K562 (cell line): ENCODE measurements around the gene CSMD2. TPM values are rescaled to one million over a fixed set of nuclear protein-coding genes. Genes with fewer than 3 reads are reported as not detected.
A peak's percentile ranks its signal among the peaks of the same experiment; 100 is the strongest.

Experiments
- ATAC-seq: fragments of 200-7000 bp; cut with Tn5 transposase; 3 replicates; pipeline ENCODE4 v1.9.1; 2020; ENCODE audit warnings: moderate library complexity
- BruUV-seq: library from RNA; stranded (reverse); fragments of 400-500 nt; replicated peaks from 2 replicates; lab custom pipeline; 2021; lab: Mats Ljungman, UMichigan
- CTCF ChIA-PET: fragments of 300-600 bp; formaldehyde crosslinking; extraction: SDS; loops from one replicate; lab custom pipeline; 2021; ENCODE audit warnings: low intra/inter-chr PET ratio; lab: Yijun Ruan, JAX
- POLR2A ChIA-PET: fragments of 300-600, 350-650 bp; sonication (Branson Sonifier 250); formaldehyde crosslinking; extraction: SDS; loops from one replicate; lab custom pipeline; 2021; ENCODE audit warnings: antibody characterized with exemption, inconsistent platforms; lab: Yijun Ruan, JAX
- DNase-seq, 4 experiments: peaks; one replicate each; pipeline versions ENCODE4 v3.0.0 to v3.0.0-alpha.2; 2011 to 2018; ENCODE audit warnings: low spot score in 3 of 4, mixed read lengths in 3 of 4; ENCODE audit errors: extremely low read depth in 1 of 4
- FAIRE-seq: peaks from 2 replicates; lab custom pipeline; 2011; peaks lifted over from hg19 to GRCh38; lab: Jason Lieb, UNC
- H2AFZ ChIP-seq: 2 replicates; pipeline ENCODE4 v1.6.0; 2011; ENCODE audit warnings: low read depth, low read length, control low read depth, inconsistent platforms
- H3K27ac ChIP-seq: fragments of 200-600 bp; 3 replicates; pipeline ENCODE4 v1.8.0; 2011; ENCODE audit warnings: low read depth, mild to moderate bottlenecking, control low read depth, inconsistent platforms, low read length, moderate library complexity, mixed read lengths; ENCODE audit errors: extremely low read depth
- H3K27me3 ChIP-seq, 2 experiments: fragments of 300-600 bp in 1 of 2; 2 replicates in 1 of 2; 3 replicates in 1 of 2; pipeline versions ENCODE4 v1.6.0 to v1.8.0; 2011; ENCODE audit warnings: inconsistent platforms in 2 of 2, low read length in 2 of 2, mild to moderate bottlenecking in 1 of 2, mixed read lengths in 1 of 2, moderate library complexity in 1 of 2; ENCODE audit not compliant: control insufficient read depth in 2 of 2, insufficient read depth in 2 of 2
- H3K36me3 ChIP-seq: fragments of 300-600 bp; 3 replicates; pipeline ENCODE4 v1.8.0; 2011; ENCODE audit warnings: mild to moderate bottlenecking, low read length, inconsistent platforms; ENCODE audit not compliant: control insufficient read depth, insufficient read depth
- H3K4me1 ChIP-seq, 2 experiments: fragments of 200-600 bp in 1 of 2; replicated peaks in 1 of 2; 2 replicates in 1 of 2; 3 replicates in 1 of 2; pipeline versions ENCODE4 v1.5.1 to v1.8.0; 2011; ENCODE audit warnings: inconsistent platforms in 2 of 2, low read length in 2 of 2, mild to moderate bottlenecking in 1 of 2, mixed read lengths in 1 of 2, moderate library complexity in 1 of 2; ENCODE audit not compliant: control insufficient read depth in 2 of 2, insufficient read depth in 2 of 2
- H3K4me2 ChIP-seq: 2 replicates; pipeline ENCODE4 v1.6.1; 2011; ENCODE audit warnings: low read length, control low read depth, inconsistent platforms, mixed read lengths; ENCODE audit not compliant: insufficient read depth
- H3K4me3 ChIP-seq: fragments of 200-600 bp; sonication (generic), shearing (Covaris generic); 2 replicates; pipeline ENCODE4 v1.5.1; 2016; ENCODE audit warnings: control low read depth, inconsistent platforms
- H3K79me2 ChIP-seq: fragments of 200-600 bp; 3 replicates; pipeline ENCODE4 v1.8.0; 2011; ENCODE audit warnings: low read length, inconsistent platforms; ENCODE audit not compliant: control insufficient read depth, insufficient read depth
- H3K9ac ChIP-seq, 2 experiments: 2 replicates each; pipeline versions ENCODE4 v1.6.0 to v1.6.1; 2011; ENCODE audit warnings: low read depth in 2 of 2, low read length in 2 of 2, control low read depth in 1 of 2, inconsistent platforms in 1 of 2, mild to moderate bottlenecking in 1 of 2, mixed read lengths in 1 of 2; ENCODE audit not compliant: insufficient read depth in 1 of 2
- H3K9me1 ChIP-seq: one replicate; pipeline ENCODE4 v1.6.0; 2011; ENCODE audit warnings: inconsistent platforms, mild to moderate bottlenecking, low read length, moderate library complexity; ENCODE audit not compliant: control insufficient read depth, insufficient read depth
- H3K9me3 ChIP-seq: replicated peaks from 2 replicates; pipeline ENCODE4 v1.5.1; 2011; ENCODE audit warnings: low read depth, low read length, inconsistent platforms; ENCODE audit not compliant: control insufficient read depth, insufficient read depth
- H4K20me1 ChIP-seq: replicated peaks from 2 replicates; pipeline ENCODE4 v1.6.1; 2011; ENCODE audit warnings: low read length, inconsistent platforms, mixed read lengths; ENCODE audit not compliant: control insufficient read depth, insufficient read depth
- BRD9 ChIP-seq: fragments of 450-650 bp; IDR thresholded peaks from 2 replicates; pipeline ENCODE4 v1.6.1; 2018; ENCODE audit warnings: low read depth; ENCODE audit not compliant: partially characterized antibody
- DDX20 ChIP-seq: fragments of 450-650 bp; IDR thresholded peaks from 2 replicates; pipeline ENCODE4 v1.6.1; 2016; ENCODE audit warnings: missing genetic modification characterization, low read depth, mild to moderate bottlenecking, missing compliant biosample characterization, moderate library complexity
- EP300 ChIP-seq: IDR thresholded peaks from 2 replicates; pipeline ENCODE4 v1.6.1; 2012; ENCODE audit warnings: low read length, improper control_type of control experiment
- EWSR1 ChIP-seq: fragments of 450-650 bp; IDR thresholded peaks from 2 replicates; pipeline ENCODE4 v1.6.1; 2018; ENCODE audit warnings: borderline replicate concordance, mild to moderate bottlenecking, low read depth, moderate library complexity; ENCODE audit not compliant: partially characterized antibody
- ILF3 ChIP-seq: fragments of 450-650 bp; IDR thresholded peaks from 2 replicates; pipeline ENCODE4 v1.6.1; 2018; ENCODE audit warnings: antibody characterized with exemption, mild to moderate bottlenecking, moderate library complexity, borderline replicate concordance
- MEF2D ChIP-seq: conservative IDR thresholded peaks from 2 replicates; pipeline ENCODE4 v1.6.1; 2016; ENCODE audit warnings: low read depth, missing genetic modification characterization, missing compliant biosample characterization
- NCOA4 ChIP-seq: fragments of 450-650 bp; IDR thresholded peaks from 2 replicates; pipeline ENCODE4 v1.6.1; 2018; ENCODE audit warnings: mild to moderate bottlenecking; ENCODE audit not compliant: partially characterized antibody
- SP1 ChIP-seq: sonication (generic); formaldehyde crosslinking; IDR thresholded peaks from 2 replicates; pipeline ENCODE4 v1.8.1; 2022; ENCODE audit warnings: mild to moderate bottlenecking, missing genetic modification reagents
- ZFP36 ChIP-seq: fragments of 150-350 bp; IDR thresholded peaks from 2 replicates; pipeline ENCODE4 v1.6.1; 2018; ENCODE audit warnings: low read length, low read depth; ENCODE audit not compliant: partially characterized antibody
- ZHX1 ChIP-seq: fragments of 150-350 bp; conservative IDR thresholded peaks from 2 replicates; pipeline ENCODE4 v1.6.1; 2014; ENCODE audit warnings: low read length
- ZNF3 ChIP-seq: fragments of 250-450 bp; sonication (Bioruptor Pico); IDR thresholded peaks from 2 replicates; pipeline ENCODE4 v1.5.0; 2021; ENCODE audit warnings: mild to moderate bottlenecking, moderate library complexity
- WGBS: fragments of 100-300 bp; shearing (Covaris generic); methylation state at CpG from one replicate; pipeline ENCODE4 v1.1.6; 2016; ENCODE audit warnings: low coverage, mixed read lengths; ENCODE audit not compliant: insufficient coverage; ENCODE audit errors: missing lambda C conversion rate; 5-methylcytosine and 5-hydroxymethylcytosine counted together
- in situ Hi-C: fragments of 300-500 bp; cut with MboI; formaldehyde crosslinking; loops from 4 replicates; pipeline ENCODE4 v1.15.0; 2018; ENCODE audit warnings: inconsistent platforms, mixed read lengths
- intact Hi-C: fragments of 100-400 bp; cut with micrococcal nuclease; formaldehyde crosslinking; loops from 2 replicates; pipeline ENCODE4 v1.14.2; 2022
- polyA plus RNA-seq, 8 experiments: library from polyadenylated mRNA; depleted of rRNA in 4 of 8; stranded (reverse) in 5 of 8; unstranded in 3 of 8; fragments of >200 nt; fragmentation: Nextera tagmentation in 2 of 8; fragmentation: Illumina TruSeq in 1 of 8; extraction: Ambion mirVana in 2 of 8; extraction: Trizol in 1 of 8; gene quantifications; 2 replicates each; pipeline versions ENCODE4 v1.2.1 to v1.2.3, GENCODE V29; 2011 to 2014; ENCODE audit warnings: inconsistent platforms in 1 of 8, missing spikeins in 1 of 8
- total RNA-seq, 7 experiments: library from RNA; depleted of rRNA in 6 of 7; stranded (reverse); fragments of >200 nt in 6 of 7; fragmentation: Illumina TruSeq in 2 of 7; extraction: Trizol in 2 of 7; gene quantifications; 2 replicates each; pipeline versions ENCODE4 v1.2.1 to v1.2.3, GENCODE V29; 2011 to 2021; ENCODE audit warnings: low replicate concordance in 1 of 7

CSMD2 gene
- total and polyA plus RNA-seq, 9 of the 15 experiments (the other 6 are each of a cell fraction or from before 2014, with no cell fraction given), result not detected

- no peaks in the 10 kb centered on the region for H3K9me3 ChIP-seq
- no peak overlapping the region for H3K9ac ChIP-seq
- CTCF ChIA-PET, result no interaction called here
- H2AFZ ChIP-seq, result no peak overlapping the region
- no peaks in the 10 kb centered on the region for H3K4me1 ChIP-seq
- no peak overlapping the region for H3K4me3 ChIP-seq
- no peaks in the 10 kb centered on the region for H3K9me1 ChIP-seq
- DNase-seq, result no peak
- TF ChIP-seq MEF2D (tag) (no peak), DDX20 (tag) (no peak), EP300 (no peak), EWSR1 (no peak)
- TF ChIP-seq, all 486 proteins: peak for 0
- no peak for ATAC-seq
- Histone ChIP-seq H3K79me2 (no peaks in the 10 kb centered on the region), H3K27ac (no peak overlapping the region), H4K20me1 (no peaks in the 10 kb centered on the region), H3K36me3 (no peaks in the 10 kb centered on the region), H3K4me2 (no peak overlapping the region), H3K27me3 (peaks cover 0 to 18% of the 10 kb centered on the region in 2 experiments; a peak in 2 of 5 replicates)
- in situ Hi-C loops, result no loop called here
- intact Hi-C loops, result no loop called here
- no peak for FAIRE-seq
- no TSS peak for BruUV-seq
- WGBS, result 1% methylated on average over 5 of the region's 5 CpGs
- POLR2A ChIA-PET, result interaction anchor here (0.9 kb wide), 1 partner anchor 82 kb away, joined by 3 read pairs; no protein-coding TSS in a partner anchor
These were observed 34.7 kb downstream of the CSMD2 start for GRCh38 chr1:34130306-34130705.

GRCh38 chr1:34129630-34130029 is 35.4 kb downstream of the CSMD2 start:
- no peaks in the 10 kb centered on the region for H4K20me1 ChIP-seq
- ChIA-PET POLR2A (interaction anchor here (0.9 kb wide), 1 partner anchor 81 kb away, joined by 3 read pairs; no protein-coding TSS in a partner anchor), CTCF (no interaction called here)
- ATAC-seq (no peak), FAIRE-seq (no peak), DNase-seq (no peak)
- WGBS, result 0% methylated on average over 6 of the region's 6 CpGs
- no TSS peak for BruUV-seq
- H3K4me3 ChIP-seq, result no peak overlapping the region
- no peaks in the 10 kb centered on the region for H3K79me2 ChIP-seq
- no peaks in the 10 kb centered on the region for H3K4me1 ChIP-seq
- no peaks in the 10 kb centered on the region for H3K9me3 ChIP-seq
- in situ Hi-C loops (no loop called here), intact Hi-C loops (no loop called here)
- H3K4me2 ChIP-seq, result no peak overlapping the region
- no peak overlapping the region for H2AFZ ChIP-seq
- H3K27ac ChIP-seq, result no peak overlapping the region
- peak; percentile 30 for TF ChIP-seq ZFP36
- TF ChIP-seq BRD9, result no peak
- no peak for TF ChIP-seq NCOA4
- TF ChIP-seq ZHX1, result no peak
- TF ChIP-seq ILF3, result no peak
- no peak for TF ChIP-seq SP1 (CRISPR knock-in tag)
- no peak for TF ChIP-seq ZNF3
- peaks cover 0 to 18% of the 10 kb centered on the region in 2 experiments; a peak in 2 of 5 replicates for H3K27me3 ChIP-seq
- H3K9ac ChIP-seq, result no peak overlapping the region
- no peaks in the 10 kb centered on the region for H3K9me1 ChIP-seq
- no peaks in the 10 kb centered on the region for H3K36me3 ChIP-seq
